Measurements from ENCODE around the gene CHURC1. TPM values are rescaled to one million over a fixed set of nuclear protein-coding genes. Genes with fewer than 3 reads are reported as not detected.

Gene CHURC1
- total and polyA plus RNA-seq, 2 experiments from 2014 or later, result 42.0 to 218 TPM

DNA sequence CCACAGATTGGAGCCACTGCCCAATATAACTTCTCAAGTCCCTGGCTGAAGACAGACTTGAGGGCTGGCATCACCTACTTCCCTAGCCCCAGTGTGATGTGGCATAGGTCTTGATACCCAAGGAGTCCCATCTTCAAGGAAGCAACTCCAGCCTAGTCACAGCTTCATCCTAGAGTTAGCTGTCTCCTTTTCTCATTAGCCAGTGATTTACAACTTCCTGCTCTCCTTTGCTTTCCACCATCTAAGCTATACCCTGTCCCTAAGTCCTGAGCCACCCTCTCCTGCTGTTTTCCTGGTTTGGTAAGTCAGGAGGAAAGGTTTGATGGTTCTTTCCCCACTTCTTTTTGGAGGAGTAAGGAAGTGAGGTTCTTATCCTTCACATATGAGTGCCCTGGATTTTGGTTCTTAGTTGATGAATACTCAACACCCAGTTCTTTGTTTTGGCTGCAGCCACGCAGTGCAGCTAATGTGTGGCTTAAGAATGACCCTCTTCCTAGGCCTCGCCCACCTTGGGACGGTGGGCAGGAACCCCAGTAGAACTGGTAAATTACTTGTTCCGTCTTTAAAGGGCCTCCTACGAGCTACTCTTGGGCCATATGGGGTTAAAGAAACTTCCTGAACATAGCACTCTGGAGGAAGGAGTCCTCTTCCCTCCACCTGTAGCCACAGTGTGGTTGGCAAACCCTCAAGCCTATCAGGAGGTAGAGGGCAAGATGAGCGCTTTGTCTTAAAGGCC is 32.2 kb downstream of the CHURC1 start (continued):
- TF ChIP-seq ZNF114 (CRISPR knock-in tag; IDR thresholded peaks at IDR 0.05) (no peak), ZNF331 (CRISPR knock-in tag; IDR thresholded peaks at IDR 0.05; ENCODE audit: low read depth) (no peak), POLR2AphosphoS5 (IDR thresholded peaks at IDR 0.05; ENCODE audit: low read depth) (no peak), EZH2phosphoT487 (IDR thresholded peaks at IDR 0.05; ENCODE audit: unreplicated experiment) (no peak), NANOG (IDR thresholded peaks at IDR 0.05; ENCODE audit: borderline replicate concordance) (no peak)
- TF ChIP-seq, protein P1, sequence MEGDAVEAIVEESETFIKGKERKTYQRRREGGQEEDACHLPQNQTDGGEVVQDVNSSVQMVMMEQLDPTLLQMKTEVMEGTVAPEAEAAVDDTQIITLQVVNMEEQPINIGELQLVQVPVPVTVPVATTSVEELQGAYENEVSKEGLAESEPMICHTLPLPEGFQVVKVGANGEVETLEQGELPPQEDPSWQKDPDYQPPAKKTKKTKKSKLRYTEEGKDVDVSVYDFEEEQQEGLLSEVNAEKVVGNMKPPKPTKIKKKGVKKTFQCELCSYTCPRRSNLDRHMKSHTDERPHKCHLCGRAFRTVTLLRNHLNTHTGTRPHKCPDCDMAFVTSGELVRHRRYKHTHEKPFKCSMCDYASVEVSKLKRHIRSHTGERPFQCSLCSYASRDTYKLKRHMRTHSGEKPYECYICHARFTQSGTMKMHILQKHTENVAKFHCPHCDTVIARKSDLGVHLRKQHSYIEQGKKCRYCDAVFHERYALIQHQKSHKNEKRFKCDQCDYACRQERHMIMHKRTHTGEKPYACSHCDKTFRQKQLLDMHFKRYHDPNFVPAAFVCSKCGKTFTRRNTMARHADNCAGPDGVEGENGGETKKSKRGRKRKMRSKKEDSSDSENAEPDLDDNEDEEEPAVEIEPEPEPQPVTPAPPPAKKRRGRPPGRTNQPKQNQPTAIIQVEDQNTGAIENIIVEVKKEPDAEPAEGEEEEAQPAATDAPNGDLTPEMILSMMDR (conservative IDR thresholded peaks at IDR 0.05; ENCODE audit: low read depth in 2 of 2), result no peak
- TF ChIP-seq, protein P2, sequence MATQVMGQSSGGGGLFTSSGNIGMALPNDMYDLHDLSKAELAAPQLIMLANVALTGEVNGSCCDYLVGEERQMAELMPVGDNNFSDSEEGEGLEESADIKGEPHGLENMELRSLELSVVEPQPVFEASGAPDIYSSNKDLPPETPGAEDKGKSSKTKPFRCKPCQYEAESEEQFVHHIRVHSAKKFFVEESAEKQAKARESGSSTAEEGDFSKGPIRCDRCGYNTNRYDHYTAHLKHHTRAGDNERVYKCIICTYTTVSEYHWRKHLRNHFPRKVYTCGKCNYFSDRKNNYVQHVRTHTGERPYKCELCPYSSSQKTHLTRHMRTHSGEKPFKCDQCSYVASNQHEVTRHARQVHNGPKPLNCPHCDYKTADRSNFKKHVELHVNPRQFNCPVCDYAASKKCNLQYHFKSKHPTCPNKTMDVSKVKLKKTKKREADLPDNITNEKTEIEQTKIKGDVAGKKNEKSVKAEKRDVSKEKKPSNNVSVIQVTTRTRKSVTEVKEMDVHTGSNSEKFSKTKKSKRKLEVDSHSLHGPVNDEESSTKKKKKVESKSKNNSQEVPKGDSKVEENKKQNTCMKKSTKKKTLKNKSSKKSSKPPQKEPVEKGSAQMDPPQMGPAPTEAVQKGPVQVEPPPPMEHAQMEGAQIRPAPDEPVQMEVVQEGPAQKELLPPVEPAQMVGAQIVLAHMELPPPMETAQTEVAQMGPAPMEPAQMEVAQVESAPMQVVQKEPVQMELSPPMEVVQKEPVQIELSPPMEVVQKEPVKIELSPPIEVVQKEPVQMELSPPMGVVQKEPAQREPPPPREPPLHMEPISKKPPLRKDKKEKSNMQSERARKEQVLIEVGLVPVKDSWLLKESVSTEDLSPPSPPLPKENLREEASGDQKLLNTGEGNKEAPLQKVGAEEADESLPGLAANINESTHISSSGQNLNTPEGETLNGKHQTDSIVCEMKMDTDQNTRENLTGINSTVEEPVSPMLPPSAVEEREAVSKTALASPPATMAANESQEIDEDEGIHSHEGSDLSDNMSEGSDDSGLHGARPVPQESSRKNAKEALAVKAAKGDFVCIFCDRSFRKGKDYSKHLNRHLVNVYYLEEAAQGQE (IDR thresholded peaks at IDR 0.05; ENCODE audit: unreplicated experiment), result no peak

DNA sequence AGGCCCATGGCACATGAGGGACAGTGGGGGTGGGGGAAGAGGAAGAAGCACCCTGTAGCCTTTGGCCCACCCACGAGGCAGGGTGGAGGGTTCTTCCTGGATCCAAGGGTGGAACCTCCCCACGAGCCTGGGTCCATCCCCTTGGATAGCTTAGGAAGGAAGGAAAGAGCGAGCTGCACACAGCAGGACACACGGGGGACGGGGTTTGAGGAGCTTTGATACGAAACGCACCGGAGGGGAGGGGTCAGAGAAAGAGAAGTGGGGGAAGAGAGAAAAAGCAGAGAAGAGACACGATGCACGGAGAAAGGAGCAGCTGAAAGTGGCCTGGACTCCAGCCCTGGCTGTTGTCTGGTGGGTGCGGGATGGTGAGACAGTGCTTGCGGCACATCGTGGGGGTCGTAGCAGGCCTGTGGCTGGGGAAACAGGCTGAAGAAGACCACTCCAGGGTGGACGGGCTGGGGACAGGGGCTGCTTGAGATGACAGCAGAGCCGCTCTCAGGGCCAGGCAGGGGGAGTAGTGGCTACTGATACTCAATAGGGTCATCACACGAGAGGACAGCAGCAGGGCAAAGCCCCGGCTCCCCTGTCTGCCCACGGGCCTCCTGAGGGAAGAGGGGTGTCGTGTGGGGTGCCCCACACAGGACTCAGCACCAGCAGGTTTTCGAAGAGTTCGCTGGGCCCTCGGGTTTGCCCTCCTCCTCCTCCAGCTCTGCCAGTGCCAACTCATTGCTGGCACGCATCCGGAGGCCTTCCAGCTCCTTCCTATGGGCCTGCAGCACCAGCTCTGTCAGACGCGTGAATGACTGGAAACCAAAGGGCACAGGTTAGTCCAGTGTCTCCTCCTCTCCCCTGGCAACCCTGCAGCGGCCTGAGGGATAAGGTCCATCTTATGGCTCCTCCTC is 33.7 kb downstream of the CHURC1 start:
- Histone ChIP-seq H3K4me3 (no peak overlapping the region), H4K20me1 (replicated peaks; ENCODE audit: insufficient read depth) (no peaks in the 10 kb centered on the region), H3K4me1 (ENCODE audit: insufficient read depth) (peaks cover 13% of the 10 kb centered on the region), H3F3A (replicated peaks; ENCODE audit: low read depth) (no peaks in the 10 kb centered on the region), H3K4me2 (no peak overlapping the region), H3K36me3 (ENCODE audit: insufficient read depth) (peaks cover 5% of the 10 kb centered on the region; the same call in 1 of the 2 replicates), H3K9me2 (ENCODE audit: insufficient read depth) (no peaks in the 10 kb centered on the region), H3K79me2 (replicated peaks; ENCODE audit: insufficient read depth) (no peaks in the 10 kb centered on the region), H3K27ac (ENCODE audit: low read depth) (no peak overlapping the region), H2AFZ (no peak overlapping the region), H3K27me3 (ENCODE audit: insufficient read depth) (no peaks in the 10 kb centered on the region)
- H3K27me3 Mint-ChIP-seq (ENCODE audit: insufficient read depth, low read depth, poor library complexity), result peaks cover 2% of the 10 kb centered on the region
- no peaks in the 10 kb centered on the region for H3K9me3 Mint-ChIP-seq
- H3K36me3 Mint-ChIP-seq (ENCODE audit: low read depth), result peaks cover 30% of the 10 kb centered on the region
- DNase-seq (ENCODE audit: low spot score) (no peak), ATAC-seq (no peak)
- H3K27ac Mint-ChIP-seq, result peak overlapping the region; percentile 26; the same call in 1 of the 2 replicates
- H3K4me1 Mint-ChIP-seq, result peaks cover 19% of the 10 kb centered on the region
- H3K4me3 Mint-ChIP-seq, result no peak overlapping the region
- TF ChIP-seq ZNF114 (CRISPR knock-in tag; IDR thresholded peaks at IDR 0.05) (no peak), JUNB (IDR thresholded peaks at IDR 0.05; ENCODE audit: unreplicated experiment) (no peak), EZH2phosphoT487 (IDR thresholded peaks at IDR 0.05; ENCODE audit: unreplicated experiment) (no peak), POLR2AphosphoS5 (IDR thresholded peaks at IDR 0.05; ENCODE audit: low read depth) (no peak), ZNF331 (CRISPR knock-in tag; IDR thresholded peaks at IDR 0.05; ENCODE audit: low read depth) (no peak), STAT1 (IDR thresholded peaks at IDR 0.05; ENCODE audit: unreplicated experiment) (no peak)
- TF ChIP-seq, protein P2 (IDR thresholded peaks at IDR 0.05; ENCODE audit: unreplicated experiment), result no peak
